Neural progenitor cell (in vitro differentiated cells): ENCODE results near the gene NEURL4.

Experiments used
- CTCF ChIP-seq: fragments of 200-600 bp; sonication (generic); IDR thresholded peaks from 2 replicates; pipeline ENCODE4 v1.5.1; 2017; ENCODE audit warnings: antibody characterized with exemption, mild to moderate bottlenecking
- EZH2 ChIP-seq: fragments of 200-600 bp; sonication (generic); IDR thresholded peaks from 2 replicates; pipeline ENCODE4 v1.6.1; 2017; ENCODE audit warnings: antibody characterized with exemption, mild to moderate bottlenecking, moderate library complexity

GRCh38 chr17:7348478-7349242, 19.5 kb upstream of the NEURL4 start:
- TF ChIP-seq CTCF (no peak), EZH2 (no peak)
